Endodermal cell (in vitro differentiated cells): ENCODE data around the gene HDAC4. TPM values are rescaled to one million over a fixed set of nuclear protein-coding genes. Genes with fewer than 3 reads are reported as not detected.

Experiments used
- DNase-seq: peaks from one replicate; pipeline ENCODE4 v3.0.0-alpha.2; 2017
- H3K27ac ChIP-seq: 2 replicates; pipeline ENCODE4 v1.5.1; 2013; ENCODE audit warnings: mild to moderate bottlenecking, low read depth, low read length, moderate library complexity
- H3K27me3 ChIP-seq: 2 replicates; pipeline ENCODE4 v1.6.1; 2013; ENCODE audit warnings: mild to moderate bottlenecking, low read length, moderate library complexity; ENCODE audit not compliant: insufficient read depth, control insufficient read depth, poor library complexity, severe bottlenecking
- H3K36me3 ChIP-seq: 2 replicates; pipeline ENCODE4 v1.7.0; 2013; ENCODE audit warnings: mild to moderate bottlenecking, low read length, moderate library complexity; ENCODE audit not compliant: control insufficient read depth, insufficient read depth
- H3K4me1 ChIP-seq: one replicate; pipeline ENCODE4 v1.7.0; 2013; ENCODE audit warnings: low read length; ENCODE audit not compliant: control insufficient read depth, insufficient read depth
- H3K4me3 ChIP-seq: 2 replicates; pipeline ENCODE4 v1.5.1; 2013; ENCODE audit warnings: mild to moderate bottlenecking, low read length, moderate library complexity
- H3K9ac ChIP-seq: 2 replicates; pipeline ENCODE4 v1.6.1; 2013; ENCODE audit warnings: mild to moderate bottlenecking, low read length, moderate library complexity; ENCODE audit not compliant: poor library complexity, severe bottlenecking; ENCODE audit errors: extremely low read depth
- H3K9me3 ChIP-seq: 2 replicates; pipeline ENCODE4 v1.6.1; 2013; ENCODE audit warnings: mild to moderate bottlenecking, low read length, moderate library complexity; ENCODE audit not compliant: control insufficient read depth
- H3K27ac Mint-ChIP-seq: 2 replicates; pipeline ENCODE4 v1.8.0; 2020; ENCODE audit warnings: mixed read lengths
- H3K27me3 Mint-ChIP-seq: 2 replicates; pipeline ENCODE4 v1.8.0; 2021; ENCODE audit warnings: mild to moderate bottlenecking, mixed read lengths; ENCODE audit not compliant: insufficient read depth
- H3K36me3 Mint-ChIP-seq: 2 replicates; pipeline ENCODE4 v1.8.0; 2020; ENCODE audit warnings: low read depth, mixed read lengths
- H3K4me1 Mint-ChIP-seq: 2 replicates; pipeline ENCODE4 v1.8.0; 2020; ENCODE audit warnings: mixed read lengths
- H3K4me3 Mint-ChIP-seq: 2 replicates; pipeline ENCODE4 v1.8.0; 2020; ENCODE audit warnings: mild to moderate bottlenecking, moderate library complexity, mixed read lengths
- H3K9me3 Mint-ChIP-seq: 2 replicates; pipeline ENCODE4 v1.8.0; 2020; ENCODE audit warnings: mild to moderate bottlenecking, mixed read lengths
- WGBS, 2 experiments: methylation state at CpG; one replicate each; pipeline versions ENCODE4 v1.1.5 to v1.1.7; 2013; ENCODE audit warnings: missing lambda C conversion rate in 2 of 2, mixed read lengths in 1 of 2; ENCODE audit not compliant: insufficient coverage in 1 of 2, insufficient read length in 1 of 2; 5-methylcytosine and 5-hydroxymethylcytosine counted together
- total RNA-seq, 2 donors: library from RNA; stranded (reverse); fragmentation: NEBNext Ultra II Directional in 1 of 2; extraction: Animal tissue kit (Norgen Biotek cat#: 25700) in 1 of 2; gene quantifications; 2 replicates in 1 of 2; 3 replicates in 1 of 2; pipeline ENCODE4 v1.2.1, GENCODE V29; 2021
- TF ChIP-seq, protein P1 (sequence below): fragments of 200-600 bp; sonication (generic); conservative IDR thresholded peaks from 2 replicates; pipeline ENCODE4 v1.5.0; 2021; ENCODE audit warnings: antibody characterized with exemption, mild to moderate bottlenecking

HDAC4 gene
- total RNA-seq, 2 donors from 2014 or later = 45.7 to 51.2 TPM

GRCh38 chr2:239012936-239013677 lies 387.7 kb downstream of the HDAC4 start:
- Histone ChIP-seq H3K9me3 (no peaks in the 10 kb centered on the region), H3K27me3 (no peaks in the 10 kb centered on the region), H3K9ac (no peak overlapping the region), H3K27ac (no peak overlapping the region), H3K4me1 (no peaks in the 10 kb centered on the region), H3K4me3 (no peak overlapping the region), H3K36me3 (no peaks in the 10 kb centered on the region)
- H3K9me3 Mint-ChIP-seq = no peaks in the 10 kb centered on the region
- no peak overlapping the region for H3K4me3 Mint-ChIP-seq
- DNase-seq = peak; percentile 10
- WGBS, 2 experiments = 92 to 99% methylated on average over 10 to 13 of the region's 13 CpGs
- no peak overlapping the region for H3K27ac Mint-ChIP-seq
- no peaks in the 10 kb centered on the region for H3K36me3 Mint-ChIP-seq
- H3K27me3 Mint-ChIP-seq = peaks cover 2% of the 10 kb centered on the region
- H3K4me1 Mint-ChIP-seq = no peaks in the 10 kb centered on the region
- TF ChIP-seq, protein P1, sequence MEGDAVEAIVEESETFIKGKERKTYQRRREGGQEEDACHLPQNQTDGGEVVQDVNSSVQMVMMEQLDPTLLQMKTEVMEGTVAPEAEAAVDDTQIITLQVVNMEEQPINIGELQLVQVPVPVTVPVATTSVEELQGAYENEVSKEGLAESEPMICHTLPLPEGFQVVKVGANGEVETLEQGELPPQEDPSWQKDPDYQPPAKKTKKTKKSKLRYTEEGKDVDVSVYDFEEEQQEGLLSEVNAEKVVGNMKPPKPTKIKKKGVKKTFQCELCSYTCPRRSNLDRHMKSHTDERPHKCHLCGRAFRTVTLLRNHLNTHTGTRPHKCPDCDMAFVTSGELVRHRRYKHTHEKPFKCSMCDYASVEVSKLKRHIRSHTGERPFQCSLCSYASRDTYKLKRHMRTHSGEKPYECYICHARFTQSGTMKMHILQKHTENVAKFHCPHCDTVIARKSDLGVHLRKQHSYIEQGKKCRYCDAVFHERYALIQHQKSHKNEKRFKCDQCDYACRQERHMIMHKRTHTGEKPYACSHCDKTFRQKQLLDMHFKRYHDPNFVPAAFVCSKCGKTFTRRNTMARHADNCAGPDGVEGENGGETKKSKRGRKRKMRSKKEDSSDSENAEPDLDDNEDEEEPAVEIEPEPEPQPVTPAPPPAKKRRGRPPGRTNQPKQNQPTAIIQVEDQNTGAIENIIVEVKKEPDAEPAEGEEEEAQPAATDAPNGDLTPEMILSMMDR = no peak

GRCh38 chr2:239012228-239012627 lies 388.6 kb downstream of the HDAC4 start:
- no peak overlapping the region for H3K4me3 ChIP-seq
- TF ChIP-seq, protein P1 = no peak
- no peaks in the 10 kb centered on the region for H3K9me3 ChIP-seq
- Mint-ChIP-seq H3K27me3 (peaks cover 3% of the 10 kb centered on the region), H3K4me3 (no peak overlapping the region), H3K4me1 (no peaks in the 10 kb centered on the region), H3K9me3 (no peaks in the 10 kb centered on the region), H3K36me3 (no peaks in the 10 kb centered on the region), H3K27ac (no peak overlapping the region)
- 91 to 96% methylated on average over 5 to 9 of the region's 9 CpGs for WGBS, 2 experiments
- no peaks in the 10 kb centered on the region for H3K27me3 ChIP-seq
- DNase-seq = peak; percentile 30
- no peaks in the 10 kb centered on the region for H3K4me1 ChIP-seq
- H3K36me3 ChIP-seq = no peaks in the 10 kb centered on the region
- no peak overlapping the region for H3K9ac ChIP-seq
- no peak overlapping the region for H3K27ac ChIP-seq

DNA sequence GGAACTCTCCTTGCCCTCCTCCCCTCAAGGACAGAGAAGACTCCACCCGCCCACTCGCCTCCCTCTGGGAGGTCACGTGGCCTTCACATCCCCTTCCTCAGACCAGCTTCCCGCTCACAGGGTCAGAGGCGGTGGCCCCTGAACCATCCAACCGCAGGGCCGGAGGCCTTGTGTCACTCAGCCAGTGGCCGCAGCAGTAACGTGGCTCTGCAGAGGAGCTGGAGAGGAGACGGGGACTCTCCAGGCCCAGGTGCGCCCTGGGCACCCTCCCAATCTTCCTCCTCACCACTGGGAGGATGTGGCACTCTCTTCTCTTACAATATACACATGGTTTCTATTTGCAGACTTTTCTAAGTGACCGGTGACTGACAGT lies 391.2 kb downstream of the HDAC4 start:
- Histone ChIP-seq H3K27ac (no peak overlapping the region), H3K36me3 (no peaks in the 10 kb centered on the region), H3K4me1 (no peaks in the 10 kb centered on the region), H3K9me3 (no peaks in the 10 kb centered on the region), H3K27me3 (no peaks in the 10 kb centered on the region), H3K9ac (no peak overlapping the region), H3K4me3 (no peak overlapping the region)
- H3K4me1 Mint-ChIP-seq = no peaks in the 10 kb centered on the region
- H3K9me3 Mint-ChIP-seq = no peaks in the 10 kb centered on the region
- DNase-seq = peak; percentile 55
- TF ChIP-seq, protein P1 = no peak
- H3K4me3 Mint-ChIP-seq = no peak overlapping the region
- H3K27ac Mint-ChIP-seq = no peak overlapping the region
- H3K36me3 Mint-ChIP-seq = no peaks in the 10 kb centered on the region
- WGBS, 2 experiments = 85% methylated on average over 12 of the region's 12 CpGs; no CpG with 5 or more reads in 1 of the 2 experiments
- peaks cover 5% of the 10 kb centered on the region for H3K27me3 Mint-ChIP-seq
